Measurements from ENCODE around the gene VGLL4.

VGLL4 gene

GRCh38 chr3:11565492-11565891 is 78.2 kb downstream of the VGLL4 start:
- no peak for TF ChIP-seq CEBPB (IDR thresholded peaks at IDR 0.05)
- no peak for TF ChIP-seq YY1 (IDR thresholded peaks at IDR 0.05; ENCODE audit: low read depth)
- no peak for TF ChIP-seq TAF1 (IDR thresholded peaks at IDR 0.05; ENCODE audit: low read depth)
- no peak for TF ChIP-seq RAD21 (IDR thresholded peaks at IDR 0.05; ENCODE audit: low read depth)
- no peak for TF ChIP-seq NFIC (IDR thresholded peaks at IDR 0.05)
- no peak for TF ChIP-seq FOXM1 (IDR thresholded peaks at IDR 0.05; ENCODE audit: borderline replicate concordance, low read depth)
- TF ChIP-seq EP300 (IDR thresholded peaks at IDR 0.05; ENCODE audit: borderline replicate concordance), result no peak
- no peak for TF ChIP-seq USF1 (IDR thresholded peaks at IDR 0.05)
- TF ChIP-seq TEAD4 (IDR thresholded peaks at IDR 0.05), result no peak
- no peak for TF ChIP-seq ZBTB7A (IDR thresholded peaks at IDR 0.05; ENCODE audit: low read depth)
- no peak for TF ChIP-seq TCF12 (IDR thresholded peaks at IDR 0.05; ENCODE audit: low read depth)

- TF ChIP-seq, protein P1, sequence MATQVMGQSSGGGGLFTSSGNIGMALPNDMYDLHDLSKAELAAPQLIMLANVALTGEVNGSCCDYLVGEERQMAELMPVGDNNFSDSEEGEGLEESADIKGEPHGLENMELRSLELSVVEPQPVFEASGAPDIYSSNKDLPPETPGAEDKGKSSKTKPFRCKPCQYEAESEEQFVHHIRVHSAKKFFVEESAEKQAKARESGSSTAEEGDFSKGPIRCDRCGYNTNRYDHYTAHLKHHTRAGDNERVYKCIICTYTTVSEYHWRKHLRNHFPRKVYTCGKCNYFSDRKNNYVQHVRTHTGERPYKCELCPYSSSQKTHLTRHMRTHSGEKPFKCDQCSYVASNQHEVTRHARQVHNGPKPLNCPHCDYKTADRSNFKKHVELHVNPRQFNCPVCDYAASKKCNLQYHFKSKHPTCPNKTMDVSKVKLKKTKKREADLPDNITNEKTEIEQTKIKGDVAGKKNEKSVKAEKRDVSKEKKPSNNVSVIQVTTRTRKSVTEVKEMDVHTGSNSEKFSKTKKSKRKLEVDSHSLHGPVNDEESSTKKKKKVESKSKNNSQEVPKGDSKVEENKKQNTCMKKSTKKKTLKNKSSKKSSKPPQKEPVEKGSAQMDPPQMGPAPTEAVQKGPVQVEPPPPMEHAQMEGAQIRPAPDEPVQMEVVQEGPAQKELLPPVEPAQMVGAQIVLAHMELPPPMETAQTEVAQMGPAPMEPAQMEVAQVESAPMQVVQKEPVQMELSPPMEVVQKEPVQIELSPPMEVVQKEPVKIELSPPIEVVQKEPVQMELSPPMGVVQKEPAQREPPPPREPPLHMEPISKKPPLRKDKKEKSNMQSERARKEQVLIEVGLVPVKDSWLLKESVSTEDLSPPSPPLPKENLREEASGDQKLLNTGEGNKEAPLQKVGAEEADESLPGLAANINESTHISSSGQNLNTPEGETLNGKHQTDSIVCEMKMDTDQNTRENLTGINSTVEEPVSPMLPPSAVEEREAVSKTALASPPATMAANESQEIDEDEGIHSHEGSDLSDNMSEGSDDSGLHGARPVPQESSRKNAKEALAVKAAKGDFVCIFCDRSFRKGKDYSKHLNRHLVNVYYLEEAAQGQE (IDR thresholded peaks at IDR 0.05; ENCODE audit: low read depth), result no peak
- TF ChIP-seq TCF12 (IDR thresholded peaks at IDR 0.05; ENCODE audit: low read depth), result no peak
- no peak for TF ChIP-seq FOXM1 (IDR thresholded peaks at IDR 0.05; ENCODE audit: borderline replicate concordance, low read depth)
- TF ChIP-seq ZBTB7A (IDR thresholded peaks at IDR 0.05; ENCODE audit: low read depth), result no peak
- no peak for TF ChIP-seq EP300 (IDR thresholded peaks at IDR 0.05; ENCODE audit: borderline replicate concordance)
- TF ChIP-seq RAD21 (IDR thresholded peaks at IDR 0.05; ENCODE audit: low read depth), result no peak
- no peak for TF ChIP-seq EGR1 (IDR thresholded peaks at IDR 0.05)
- no peak for TF ChIP-seq TAF1 (IDR thresholded peaks at IDR 0.05; ENCODE audit: low read depth)
- no peak for TF ChIP-seq CREB1 (IDR thresholded peaks at IDR 0.05; ENCODE audit: low read depth)
- no peak for TF ChIP-seq NFIC (IDR thresholded peaks at IDR 0.05)
- TF ChIP-seq USF1 (IDR thresholded peaks at IDR 0.05), result no peak
- no peak for TF ChIP-seq TEAD4 (IDR thresholded peaks at IDR 0.05)
- no peak for TF ChIP-seq YY1 (IDR thresholded peaks at IDR 0.05; ENCODE audit: low read depth)
- no peak for TF ChIP-seq CEBPB (IDR thresholded peaks at IDR 0.05)
- no peak for TF ChIP-seq MAX (IDR thresholded peaks at IDR 0.05)
Observed at GRCh38 chr3:11565072-11565471, 78.6 kb downstream of the VGLL4 start.

DNA sequence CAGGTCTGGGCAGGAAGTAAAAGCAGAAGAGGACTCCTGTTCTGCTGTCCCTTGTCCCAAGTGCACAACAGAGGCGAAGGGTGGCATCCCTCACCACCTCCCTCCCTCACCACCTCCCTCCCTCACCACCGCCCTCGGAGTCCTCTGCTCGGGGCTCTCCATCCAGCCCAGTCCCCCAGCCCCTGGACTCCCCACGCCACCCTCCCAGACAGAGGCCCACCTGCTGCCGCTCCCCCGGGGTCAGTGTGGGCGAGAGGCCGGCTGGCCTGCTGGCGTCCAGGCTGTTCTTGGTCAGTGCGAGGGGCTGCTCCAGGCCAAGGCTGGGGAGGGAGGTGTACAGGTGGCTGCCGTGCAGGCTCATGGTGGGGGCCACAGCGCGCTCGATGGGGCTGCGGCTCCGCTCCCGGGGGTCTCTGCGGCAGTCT is 79.1 kb downstream of the VGLL4 start:
- TF ChIP-seq FOXM1 (IDR thresholded peaks at IDR 0.05; ENCODE audit: borderline replicate concordance, low read depth) (no peak), TEAD4 (IDR thresholded peaks at IDR 0.05) (no peak), TAF1 (IDR thresholded peaks at IDR 0.05; ENCODE audit: low read depth) (no peak), USF1 (IDR thresholded peaks at IDR 0.05) (no peak), EP300 (IDR thresholded peaks at IDR 0.05; ENCODE audit: borderline replicate concordance) (no peak), TCF12 (IDR thresholded peaks at IDR 0.05; ENCODE audit: low read depth) (no peak)
- TF ChIP-seq, protein P1 (IDR thresholded peaks at IDR 0.05; ENCODE audit: low read depth), result no peak

DNA sequence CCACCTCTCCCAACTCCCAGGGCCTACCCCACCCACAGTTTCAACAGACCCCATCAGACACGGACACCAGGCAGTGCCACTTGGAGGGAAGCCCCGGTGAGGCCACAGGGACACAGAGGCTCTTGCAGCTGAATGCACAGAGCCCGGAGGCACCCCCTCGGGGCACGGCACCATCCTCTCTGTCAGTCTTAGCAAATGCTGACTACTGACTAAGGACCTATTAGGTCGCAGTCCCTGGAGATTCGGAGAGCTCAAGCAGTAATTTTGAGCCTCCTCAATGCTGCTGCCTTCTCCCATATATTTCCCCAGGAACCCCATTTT is 79.9 kb downstream of the VGLL4 start:
- TF ChIP-seq CREB1 (IDR thresholded peaks at IDR 0.05; ENCODE audit: low read depth) (no peak), TEAD4 (IDR thresholded peaks at IDR 0.05) (no peak), MAX (IDR thresholded peaks at IDR 0.05) (no peak), EGR1 (IDR thresholded peaks at IDR 0.05) (no peak), RAD21 (IDR thresholded peaks at IDR 0.05; ENCODE audit: low read depth) (no peak), TCF12 (IDR thresholded peaks at IDR 0.05; ENCODE audit: low read depth) (no peak), ZBTB7A (IDR thresholded peaks at IDR 0.05; ENCODE audit: low read depth) (no peak), FOXM1 (IDR thresholded peaks at IDR 0.05; ENCODE audit: borderline replicate concordance, low read depth) (no peak), USF1 (IDR thresholded peaks at IDR 0.05) (no peak), YY1 (IDR thresholded peaks at IDR 0.05; ENCODE audit: low read depth) (no peak)

DNA sequence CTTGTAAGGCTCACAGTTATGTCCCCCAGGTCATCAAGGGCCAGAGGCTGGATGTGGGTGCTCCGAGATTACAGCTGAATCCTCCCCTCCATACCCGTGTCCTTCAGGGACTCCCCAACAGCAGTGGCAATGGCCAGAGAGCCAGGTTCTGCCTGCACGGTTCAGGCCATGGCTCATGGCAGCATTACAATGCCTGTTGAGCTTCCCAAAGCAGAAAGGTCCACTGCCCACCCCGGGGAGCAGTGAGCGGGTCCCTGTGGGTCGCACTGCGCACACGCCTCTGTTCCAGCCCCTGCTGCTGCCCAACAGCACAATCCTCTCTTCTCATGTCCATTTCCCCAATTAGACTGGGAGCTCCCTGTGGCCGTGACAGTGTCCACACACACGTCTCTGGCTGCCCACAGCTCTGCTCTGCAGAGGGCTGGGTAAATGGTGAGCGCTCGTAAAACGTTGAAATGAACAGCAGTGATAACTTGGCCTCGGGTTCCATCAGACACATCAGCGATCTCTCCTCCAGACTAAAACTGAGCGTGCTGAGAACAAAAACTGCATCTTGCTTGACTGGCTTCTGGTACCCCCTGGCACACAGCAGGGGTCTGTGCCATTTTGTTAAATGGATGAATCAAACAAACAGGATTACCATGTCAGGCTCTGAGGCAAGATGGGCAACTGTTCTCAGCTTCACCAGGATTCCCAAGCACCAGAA is 80.4 kb downstream of the VGLL4 start:
- no peak for TF ChIP-seq MAX (IDR thresholded peaks at IDR 0.05)
- TF ChIP-seq CEBPB (IDR thresholded peaks at IDR 0.05), result no peak
- TF ChIP-seq CREB1 (IDR thresholded peaks at IDR 0.05; ENCODE audit: low read depth), result no peak
- TF ChIP-seq EGR1 (IDR thresholded peaks at IDR 0.05), result no peak

All from Ishikawa (cell line).